GM18858 (cell line): ENCODE measurements around the gene TOB2.

ENCODE experiments used
- ATAC-seq: cut with Tn5 transposase; IDR thresholded peaks from one replicate; pipeline ENCODE4 v1.9.1; 2021; ENCODE audit not compliant: unreplicated experiment

The TOB2 gene, protein sequence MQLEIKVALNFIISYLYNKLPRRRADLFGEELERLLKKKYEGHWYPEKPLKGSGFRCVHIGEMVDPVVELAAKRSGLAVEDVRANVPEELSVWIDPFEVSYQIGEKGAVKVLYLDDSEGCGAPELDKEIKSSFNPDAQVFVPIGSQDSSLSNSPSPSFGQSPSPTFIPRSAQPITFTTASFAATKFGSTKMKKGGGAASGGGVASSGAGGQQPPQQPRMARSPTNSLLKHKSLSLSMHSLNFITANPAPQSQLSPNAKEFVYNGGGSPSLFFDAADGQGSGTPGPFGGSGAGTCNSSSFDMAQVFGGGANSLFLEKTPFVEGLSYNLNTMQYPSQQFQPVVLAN

GRCh38 chr22:41446639-41447434, at the start of gene TOB2:
TOB2 (minus strand) TSS chr22:41446801; CDS start chr22:41437345, 9,456 bp downstream.
- ATAC-seq = no peak

- ATAC-seq = no peak
Observed at GRCh38 chr22:41491374-41492100, 44.9 kb upstream of the TOB2 start.

DNA sequence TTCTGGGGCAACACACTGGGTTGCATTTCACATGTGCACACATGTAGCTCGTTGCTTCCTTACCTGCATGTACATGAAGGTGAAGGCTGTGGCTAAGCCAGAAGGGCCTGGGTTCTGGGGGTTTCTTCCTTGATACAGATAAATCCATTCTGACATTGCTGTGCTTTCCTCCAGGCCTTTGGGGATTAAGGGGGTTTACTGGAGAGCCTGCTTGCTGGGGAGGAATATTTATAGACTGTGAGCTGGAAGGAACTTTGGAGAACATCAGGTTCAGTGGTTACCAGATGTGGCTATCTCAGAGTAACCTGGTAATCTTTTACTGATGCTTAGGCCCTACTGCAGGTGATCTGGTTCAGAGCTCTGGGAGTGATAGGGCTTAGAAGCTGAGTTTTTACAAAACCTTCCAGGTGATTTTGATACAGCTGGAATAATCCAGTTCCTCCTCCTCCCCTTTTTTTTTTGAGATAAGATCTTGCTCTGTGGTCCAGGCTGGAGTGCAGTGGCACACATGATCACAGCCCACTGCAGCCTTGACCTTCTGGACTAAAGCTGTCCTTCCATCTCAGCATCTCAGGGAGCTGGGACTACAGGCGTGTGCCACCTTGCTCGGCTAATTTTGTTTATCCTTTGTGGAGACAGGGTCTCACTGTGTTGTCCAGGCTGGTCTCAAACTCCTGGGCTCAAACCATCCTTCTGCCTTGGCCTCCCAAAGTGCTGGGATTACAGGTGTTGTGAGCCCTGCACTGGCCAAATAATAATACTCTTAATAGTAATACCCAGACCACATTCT, 42.2 kb upstream of the TOB2 start:
- ATAC-seq = no peak

DNA sequence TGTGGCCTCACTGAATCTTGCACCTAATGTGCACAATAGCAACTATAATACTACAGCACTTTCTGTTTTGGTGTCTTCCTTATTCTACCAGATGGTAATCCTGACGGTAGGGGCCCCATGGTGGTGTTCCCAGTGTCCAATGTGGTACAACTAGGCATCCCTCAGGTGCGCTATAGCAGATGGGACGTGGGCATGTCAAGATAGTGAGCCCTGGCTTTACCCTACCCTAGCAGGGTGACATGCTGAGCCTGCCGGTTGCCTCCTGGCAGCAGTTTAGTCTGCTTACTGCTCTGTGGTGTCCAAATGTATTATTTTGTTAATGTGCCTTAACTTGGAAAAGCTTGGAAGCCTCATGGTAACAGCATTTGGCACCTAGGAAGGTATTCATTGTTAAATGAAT, 41.5 kb upstream of the TOB2 start:
- no peak for ATAC-seq

DNA sequence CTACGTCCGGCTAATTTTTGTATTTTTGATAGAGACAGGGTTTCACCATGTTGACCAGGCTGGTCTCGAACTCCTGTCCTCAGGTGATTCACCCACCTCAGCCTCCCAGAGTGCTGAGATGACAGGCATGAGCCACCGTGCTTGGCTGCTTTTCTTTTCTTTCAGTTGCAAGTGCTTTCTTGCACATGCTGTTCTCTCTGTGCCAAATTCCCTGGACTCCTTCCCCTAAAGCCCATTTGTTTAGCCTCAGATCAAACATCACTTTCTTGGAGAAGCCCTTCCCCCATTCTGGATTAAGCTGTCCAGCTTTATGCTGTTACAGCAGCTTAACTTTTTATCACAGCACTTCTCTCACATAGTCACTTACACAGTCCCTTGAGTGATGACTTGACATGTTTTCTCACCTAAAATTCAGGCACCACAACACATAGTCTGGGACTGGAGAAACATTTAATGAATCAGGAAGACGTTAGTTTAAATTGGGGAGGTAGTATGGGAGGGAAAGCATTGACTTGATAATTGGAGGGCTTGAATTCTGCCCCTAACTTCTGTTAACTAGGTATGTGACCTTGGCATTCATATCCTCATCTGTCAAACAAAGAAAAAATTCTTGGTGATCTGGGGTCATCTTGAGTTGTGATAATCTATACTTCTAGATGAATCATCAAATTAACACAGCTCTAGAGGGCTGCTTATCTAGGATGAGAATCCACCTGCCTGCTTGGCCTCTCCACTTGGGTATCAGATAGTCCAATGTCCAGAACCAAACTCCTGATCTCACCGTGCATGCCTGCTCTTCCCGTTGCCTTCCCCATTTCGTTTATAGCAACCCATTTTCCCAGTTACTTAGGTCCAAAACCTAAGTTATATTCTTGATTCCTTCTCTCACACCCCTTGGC, 40.7 kb upstream of the TOB2 start:
- no peak for ATAC-seq

- no peak for ATAC-seq
Observed at GRCh38 chr22:41485033-41485432, 38.4 kb upstream of the TOB2 start.

DNA sequence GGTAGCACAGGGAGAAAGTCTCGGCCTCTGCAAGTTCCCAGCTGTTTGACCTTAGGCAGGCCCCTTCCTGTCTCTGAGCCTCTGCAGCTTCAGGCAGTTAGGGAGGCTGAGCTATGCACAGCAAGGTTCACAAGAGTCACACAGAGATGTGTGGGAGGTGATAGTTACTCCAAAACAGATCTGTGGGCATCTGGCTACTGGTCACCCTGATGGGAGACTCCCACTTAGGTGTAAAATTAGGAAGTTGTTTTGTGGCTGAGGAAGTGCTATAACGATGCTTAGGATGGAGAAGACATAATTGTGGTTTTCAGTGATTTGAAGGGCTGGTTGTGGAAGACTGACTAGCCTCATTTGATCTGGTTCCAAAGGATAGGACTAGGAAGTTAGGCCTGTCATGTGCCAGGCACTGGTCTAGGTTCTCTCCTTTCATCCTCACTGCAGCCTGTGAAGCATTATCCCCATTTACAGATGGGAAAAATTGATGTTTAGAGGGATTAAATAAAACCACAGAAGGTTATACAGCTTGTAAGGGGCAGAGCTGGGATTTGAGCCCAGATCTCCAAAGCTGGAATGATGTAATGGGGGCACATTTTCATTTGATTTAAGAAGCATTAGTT, 35.8 kb upstream of the TOB2 start:
- no peak for ATAC-seq

DNA sequence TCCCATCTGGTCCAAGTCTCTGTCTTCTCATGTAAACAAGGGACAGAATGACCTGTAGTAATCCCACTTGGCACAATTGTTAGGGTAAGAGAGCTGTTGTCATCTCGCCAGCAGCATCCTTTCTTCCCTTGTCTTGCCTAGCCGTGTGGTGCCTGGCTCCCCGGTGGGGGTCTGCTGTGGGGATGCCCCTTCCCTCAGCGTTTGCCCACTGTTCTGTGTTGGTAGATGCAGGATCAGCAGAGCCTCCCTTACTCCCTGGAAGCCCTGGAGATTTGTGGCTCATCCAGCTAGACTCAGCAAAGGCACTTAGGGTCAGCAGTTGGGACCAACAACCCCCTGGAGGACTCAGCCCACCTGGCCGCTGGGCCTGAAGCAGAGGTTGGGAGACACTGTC, 35.3 kb upstream of the TOB2 start:
- ATAC-seq = no peak

- no peak for ATAC-seq
Observed at GRCh38 chr22:41481131-41481830, 34.7 kb upstream of the TOB2 start.

DNA sequence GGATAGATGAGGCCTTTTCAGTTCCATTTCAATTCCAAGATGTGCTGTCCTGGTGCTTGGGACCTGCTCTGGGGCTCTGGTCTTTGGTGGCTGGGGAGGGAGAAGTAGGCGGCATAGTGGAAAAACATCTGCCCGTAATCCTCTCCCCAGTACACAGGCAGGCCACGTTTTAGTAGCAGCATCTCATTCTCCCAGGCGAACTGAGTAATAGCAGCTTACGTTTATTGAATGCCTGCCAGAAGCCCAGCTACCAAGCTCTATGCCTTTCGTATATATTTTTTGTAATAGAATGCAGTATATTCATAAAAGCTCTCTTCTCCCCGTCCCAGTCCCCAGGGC, 33.8 kb upstream of the TOB2 start:
- ATAC-seq = no peak

DNA sequence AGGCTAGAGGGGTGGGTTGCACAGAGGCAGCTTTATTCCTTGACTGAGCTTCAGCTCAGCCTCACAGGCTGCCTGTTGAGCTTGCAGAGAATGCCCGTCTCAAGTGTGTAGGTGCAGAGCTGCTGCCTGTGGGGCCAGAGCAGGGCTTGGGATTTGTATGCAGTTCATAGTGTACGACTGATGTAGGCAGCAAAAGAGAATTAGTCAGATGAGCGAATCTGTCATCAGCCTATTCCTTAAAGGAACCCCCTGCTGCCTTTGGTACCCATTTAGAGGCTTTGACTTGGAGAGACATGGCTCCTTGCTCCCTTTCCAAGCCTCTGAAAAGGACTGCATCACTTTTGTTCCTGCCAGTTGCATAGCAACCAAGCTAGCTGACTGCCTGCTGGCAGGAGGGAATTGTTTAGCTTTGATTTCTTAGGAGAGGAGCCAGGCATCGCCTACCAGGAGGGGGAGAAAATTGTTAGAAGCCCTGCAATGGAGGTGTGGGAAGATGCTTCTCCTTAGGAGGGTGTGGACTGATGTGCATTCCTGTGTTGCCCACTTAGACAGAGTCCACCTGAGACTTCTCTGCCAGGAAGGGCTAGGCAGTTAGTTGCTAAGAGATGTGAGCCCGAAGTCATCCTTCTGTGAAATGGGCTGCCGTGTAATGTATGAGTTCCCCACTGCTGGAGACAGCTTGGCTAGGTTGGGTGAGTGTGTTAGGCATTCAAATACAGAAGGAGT, 33.2 kb upstream of the TOB2 start:
- ATAC-seq = no peak

DNA sequence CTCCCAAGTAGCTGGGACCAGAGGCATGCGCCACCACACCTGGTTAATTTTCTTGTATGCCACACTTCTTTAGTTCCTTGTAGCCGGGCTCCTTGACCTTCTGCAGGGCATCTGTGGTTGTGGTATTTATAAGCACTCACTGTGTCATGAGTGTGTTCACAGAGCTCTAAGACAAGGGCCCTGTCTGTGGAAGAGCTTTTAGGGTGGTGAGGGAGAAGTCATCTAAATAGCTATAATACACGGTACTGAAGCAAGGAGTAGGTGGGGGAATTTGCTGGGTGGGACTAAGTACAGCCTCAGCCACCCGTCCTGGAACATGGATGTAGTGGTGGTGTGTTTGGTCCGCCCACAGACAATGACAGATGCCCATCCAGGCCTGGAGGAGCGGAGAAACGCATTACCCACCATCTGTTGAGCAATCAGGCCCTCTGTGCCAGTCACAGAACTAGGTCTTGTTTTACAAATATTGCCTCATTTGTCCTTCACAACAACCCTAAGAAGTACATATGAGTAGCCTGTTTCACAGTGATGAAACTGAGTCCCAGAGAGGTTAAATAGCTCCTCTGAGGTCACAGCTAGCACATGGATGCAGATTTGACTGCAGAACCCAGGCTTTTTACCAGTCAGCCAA, 32.4 kb upstream of the TOB2 start:
- ATAC-seq = no peak

- ATAC-seq = no peak
Observed at GRCh38 chr22:41478473-41478872, 31.9 kb upstream of the TOB2 start.

DNA sequence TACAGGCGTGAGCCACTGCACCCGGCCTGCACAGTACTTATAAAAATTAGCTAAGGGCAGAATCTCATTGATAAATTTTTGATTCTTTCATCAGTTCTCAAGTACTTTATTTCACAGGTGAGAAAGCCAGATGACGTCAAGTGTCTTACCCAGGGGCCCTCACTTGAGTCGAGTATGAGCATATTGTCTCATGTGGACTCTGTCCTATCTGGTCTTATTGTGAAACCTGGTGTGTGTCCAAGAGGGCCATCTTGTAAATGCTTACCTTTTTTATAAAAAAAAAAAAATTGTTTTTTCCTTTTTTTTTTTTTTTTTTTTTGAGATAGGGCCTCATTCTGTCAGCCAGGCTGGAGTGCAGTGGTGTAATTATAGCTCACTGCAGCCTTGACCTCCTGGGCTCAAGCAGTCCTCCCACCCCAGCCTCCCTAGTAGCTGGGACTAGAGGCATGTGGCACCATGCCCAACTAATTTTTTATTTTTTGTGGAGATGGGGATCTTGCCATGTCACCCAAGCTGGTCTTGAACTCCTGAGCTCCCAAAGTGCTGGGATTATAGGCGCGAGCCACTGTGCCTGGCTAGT, 28.4 kb upstream of the TOB2 start:
- ATAC-seq = no peak

- no peak for ATAC-seq
Observed at GRCh38 chr22:41471568-41471967, 25.0 kb upstream of the TOB2 start.

DNA sequence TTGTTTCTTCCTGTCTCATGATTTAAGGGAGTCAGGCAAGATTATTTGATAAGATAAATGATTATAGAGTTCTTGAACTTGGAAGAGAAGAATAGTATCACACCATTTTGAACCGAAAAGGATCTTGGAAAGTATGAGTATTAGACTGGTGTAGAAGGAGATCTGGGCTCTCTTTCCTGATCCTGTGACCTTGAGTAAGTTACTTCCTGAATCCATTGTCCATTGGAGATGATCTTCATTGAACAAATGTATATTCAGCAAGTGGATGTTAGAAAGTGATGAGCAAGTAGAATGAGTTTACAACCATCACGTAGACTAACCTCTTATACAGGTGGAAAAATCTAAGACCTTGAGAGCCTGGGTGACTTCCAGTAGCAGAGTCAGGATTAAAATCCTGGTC, 24.3 kb upstream of the TOB2 start:
- ATAC-seq = no peak

DNA sequence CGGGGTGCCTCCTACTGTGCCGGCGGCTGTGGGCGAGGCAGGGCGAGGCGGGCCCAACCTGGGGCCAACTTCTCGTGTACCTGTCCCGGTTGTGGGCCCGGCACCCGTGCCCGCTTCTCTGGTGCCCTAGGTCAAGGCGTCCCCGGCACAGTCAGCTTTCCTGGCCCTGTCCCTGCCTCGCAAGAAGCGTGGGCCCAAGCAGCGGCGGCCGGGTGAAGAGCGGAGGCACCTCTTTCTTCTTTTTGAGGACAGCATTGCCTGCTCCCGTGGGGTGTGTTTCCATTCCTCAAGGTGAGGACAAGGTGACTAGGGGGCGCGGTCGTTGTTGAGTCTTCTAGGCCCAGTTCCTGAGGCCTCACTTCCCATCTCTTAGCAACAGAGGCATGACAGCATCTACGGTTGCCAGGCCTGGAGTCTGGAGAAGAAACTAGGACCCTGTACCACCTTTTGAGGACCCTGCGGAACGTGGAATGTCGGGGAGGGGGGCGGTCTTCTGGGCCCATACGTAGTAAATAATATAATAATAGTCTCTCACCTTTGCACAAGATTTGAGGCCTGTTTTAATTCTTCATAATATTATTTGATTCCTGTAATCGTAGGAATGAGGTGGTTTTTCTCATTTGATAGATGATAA, 22.7 kb upstream of the TOB2 start:
- no peak for ATAC-seq
